HepG2 (cell line): ENCODE data around the gene PRUNE1. TPM values are rescaled to one million over a fixed set of nuclear protein-coding genes. Genes with fewer than 3 reads are reported as not detected.
A peak's percentile ranks its signal among the peaks of the same experiment; 100 is the strongest.

Experiments used
- BRD4 ChIP-seq: sonication (generic); formaldehyde crosslinking; IDR thresholded peaks from 2 replicates; pipeline ENCODE4 v1.4.0; 2020; ENCODE audit warnings: missing genetic modification reagents
- ETV5 ChIP-seq: IDR thresholded peaks from 2 replicates; pipeline ENCODE4 v1.6.1; 2018; ENCODE audit warnings: missing biosample characterization, missing genetic modification reagents, inconsistent platforms, borderline replicate concordance
- GATAD2A ChIP-seq: IDR thresholded peaks from 2 replicates; pipeline ENCODE4 v1.6.1; 2016
- HINFP ChIP-seq: sonication (generic); formaldehyde crosslinking; IDR thresholded peaks from 2 replicates; pipeline ENCODE4 v1.4.0; 2020; ENCODE audit warnings: low read depth, mild to moderate bottlenecking, missing genetic modification reagents
- MIER2 ChIP-seq: IDR thresholded peaks from 2 replicates; pipeline ENCODE4 v1.6.1; 2016; ENCODE audit warnings: missing biosample characterization, missing genetic modification reagents
- MLX ChIP-seq: IDR thresholded peaks from 2 replicates; pipeline ENCODE4 v1.6.1; 2016
- MXD4 ChIP-seq: IDR thresholded peaks from 2 replicates; pipeline ENCODE4 v1.6.1; 2016; ENCODE audit warnings: mild to moderate bottlenecking, missing biosample characterization, missing genetic modification reagents
- PPARG ChIP-seq: conservative IDR thresholded peaks from 2 replicates; pipeline ENCODE4 v1.6.1; 2016; ENCODE audit warnings: missing biosample characterization, missing genetic modification reagents
- ZNF24 ChIP-seq: fragments of 450-650 bp; IDR thresholded peaks from 2 replicates; pipeline ENCODE4 v1.6.1; 2017; ENCODE audit warnings: antibody characterized with exemption, mild to moderate bottlenecking
- ZNF282 ChIP-seq: fragments of 450-650 bp; IDR thresholded peaks from 2 replicates; pipeline ENCODE4 v1.6.1; 2018; ENCODE audit not compliant: partially characterized antibody
- ZNF513 ChIP-seq: sonication (generic); formaldehyde crosslinking; conservative IDR thresholded peaks from 2 replicates; pipeline ENCODE4 v1.5.0; 2020; ENCODE audit warnings: missing genetic modification reagents
- ZNF564 ChIP-seq: sonication (generic); formaldehyde crosslinking; IDR thresholded peaks from 2 replicates; pipeline ENCODE4 v1.8.1; 2023; ENCODE audit warnings: mild to moderate bottlenecking, missing genetic modification reagents
- ZNF777 ChIP-seq: sonication (generic); formaldehyde crosslinking; IDR thresholded peaks from 2 replicates; pipeline ENCODE4 v1.4.0; 2020; ENCODE audit warnings: missing genetic modification reagents
- polyA plus RNA-seq, 8 experiments: library from polyadenylated mRNA; depleted of rRNA in 3 of 8; stranded (reverse) in 7 of 8; unstranded in 1 of 8; fragments of >200 nt; fragmentation: Illumina TruSeq in 4 of 8; extraction: Trizol in 4 of 8; gene quantifications; 2 replicates each; pipeline versions ENCODE4 v1.2.1 to v1.2.3, GENCODE V29; 2011 to 2016; ENCODE audit warnings: low read depth in 4 of 8, missing spikeins in 1 of 8, mixed read lengths in 1 of 8; ENCODE audit not compliant: insufficient read depth in 1 of 8
- total RNA-seq, 5 experiments: library from RNA; depleted of rRNA; stranded (reverse); fragments of >200 nt; fragmentation: Illumina TruSeq; extraction: Trizol; gene quantifications; 2 replicates each; pipeline ENCODE4 v1.2.3, GENCODE V29; 2016; ENCODE audit warnings: low read depth in 1 of 5
- TF ChIP-seq, protein P1 (sequence below): sonication (generic); formaldehyde crosslinking; IDR thresholded peaks from 2 replicates; pipeline ENCODE4 v1.9.0; 2021; ENCODE audit warnings: missing genetic modification reagents, borderline replicate concordance
- TF ChIP-seq, protein P2 (sequence below): sonication (generic); IDR thresholded peaks from 2 replicates; pipeline ENCODE4 v1.6.1; 2016; ENCODE audit warnings: low read depth, borderline replicate concordance
- TF ChIP-seq, protein P3 (sequence below): sonication (generic); formaldehyde crosslinking; IDR thresholded peaks from 2 replicates; pipeline ENCODE4 v1.4.0; 2020; ENCODE audit warnings: missing genetic modification reagents
- TF ChIP-seq, protein P4 (sequence below): sonication (generic); formaldehyde crosslinking; IDR thresholded peaks from 2 replicates; pipeline ENCODE4 v1.9.0; 2021; ENCODE audit warnings: missing genetic modification reagents, mild to moderate bottlenecking, borderline replicate concordance

The PRUNE1 gene
- total and polyA plus RNA-seq, 2 of the 13 experiments (the other 11 are each of a cell fraction or from before 2014, with no cell fraction given), result 19.0 to 31.9 TPM

DNA sequence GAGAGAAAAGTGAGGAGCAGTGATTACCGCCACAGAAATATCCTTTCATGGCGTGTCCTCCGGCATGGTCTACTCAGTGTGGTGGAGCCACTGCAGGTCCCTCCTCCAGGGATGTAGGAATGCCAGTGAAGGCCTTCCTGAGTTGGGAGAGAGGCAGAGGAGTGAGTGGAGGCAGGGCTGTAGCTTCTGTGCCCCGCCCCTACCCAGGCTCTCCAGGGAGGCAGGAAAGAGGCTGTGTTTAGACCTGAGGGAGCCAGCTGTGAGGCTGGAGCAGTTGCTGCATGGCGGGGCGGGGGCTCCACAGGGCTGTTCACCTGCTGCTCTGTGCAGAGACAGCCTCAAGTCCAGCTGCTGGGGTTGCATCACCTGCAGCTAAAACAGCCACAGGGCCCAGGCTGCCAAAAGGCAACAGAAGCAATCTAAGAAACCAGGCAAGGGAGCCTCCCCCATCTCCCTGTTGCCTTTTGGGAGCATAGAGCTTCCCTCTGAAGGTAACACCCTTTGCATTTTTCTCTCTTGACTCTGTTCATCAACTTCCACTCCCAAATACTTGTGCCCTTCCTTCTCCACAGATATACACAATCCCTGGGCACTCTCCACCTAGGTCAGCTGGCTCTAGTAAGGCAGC, 27.0 kb upstream of the PRUNE1 start (continued):
- TF ChIP-seq, protein P1, sequence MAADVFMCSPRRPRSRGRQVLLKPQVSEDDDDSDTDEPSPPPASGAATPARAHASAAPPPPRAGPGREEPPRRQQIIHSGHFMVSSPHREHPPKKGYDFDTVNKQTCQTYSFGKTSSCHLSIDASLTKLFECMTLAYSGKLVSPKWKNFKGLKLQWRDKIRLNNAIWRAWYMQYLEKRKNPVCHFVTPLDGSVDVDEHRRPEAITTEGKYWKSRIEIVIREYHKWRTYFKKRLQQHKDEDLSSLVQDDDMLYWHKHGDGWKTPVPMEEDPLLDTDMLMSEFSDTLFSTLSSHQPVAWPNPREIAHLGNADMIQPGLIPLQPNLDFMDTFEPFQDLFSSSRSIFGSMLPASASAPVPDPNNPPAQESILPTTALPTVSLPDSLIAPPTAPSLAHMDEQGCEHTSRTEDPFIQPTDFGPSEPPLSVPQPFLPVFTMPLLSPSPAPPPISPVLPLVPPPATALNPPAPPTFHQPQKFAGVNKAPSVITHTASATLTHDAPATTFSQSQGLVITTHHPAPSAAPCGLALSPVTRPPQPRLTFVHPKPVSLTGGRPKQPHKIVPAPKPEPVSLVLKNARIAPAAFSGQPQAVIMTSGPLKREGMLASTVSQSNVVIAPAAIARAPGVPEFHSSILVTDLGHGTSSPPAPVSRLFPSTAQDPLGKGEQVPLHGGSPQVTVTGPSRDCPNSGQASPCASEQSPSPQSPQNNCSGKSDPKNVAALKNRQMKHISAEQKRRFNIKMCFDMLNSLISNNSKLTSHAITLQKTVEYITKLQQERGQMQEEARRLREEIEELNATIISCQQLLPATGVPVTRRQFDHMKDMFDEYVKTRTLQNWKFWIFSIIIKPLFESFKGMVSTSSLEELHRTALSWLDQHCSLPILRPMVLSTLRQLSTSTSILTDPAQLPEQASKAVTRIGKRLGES (CRISPR knock-in tag), result no peak
- TF ChIP-seq PPARG (CRISPR knock-in tag) (no peak), ZNF24 (no peak), ZNF282 (no peak), GATAD2A (CRISPR knock-in tag) (peak; percentile 17; the same call in 1 of the 2 replicates), MIER2 (CRISPR knock-in tag) (no peak), ZNF564 (CRISPR knock-in tag) (no peak), ZNF777 (CRISPR knock-in tag) (no peak), ZNF513 (CRISPR knock-in tag) (no peak), HINFP (CRISPR knock-in tag) (peak; percentile 30; the same call in 1 of the 2 replicates), ETV5 (peak; percentile 22; the same call in 1 of the 2 replicates), BRD4 (CRISPR knock-in tag) (no peak), MXD4 (no peak; the same call in 1 of the 2 replicates), MLX (CRISPR knock-in tag) (no peak)
- TF ChIP-seq, protein P2, sequence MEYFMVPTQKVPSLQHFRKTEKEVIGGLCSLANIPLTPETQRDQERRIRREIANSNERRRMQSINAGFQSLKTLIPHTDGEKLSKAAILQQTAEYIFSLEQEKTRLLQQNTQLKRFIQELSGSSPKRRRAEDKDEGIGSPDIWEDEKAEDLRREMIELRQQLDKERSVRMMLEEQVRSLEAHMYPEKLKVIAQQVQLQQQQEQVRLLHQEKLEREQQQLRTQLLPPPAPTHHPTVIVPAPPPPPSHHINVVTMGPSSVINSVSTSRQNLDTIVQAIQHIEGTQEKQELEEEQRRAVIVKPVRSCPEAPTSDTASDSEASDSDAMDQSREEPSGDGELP, result peak; percentile 93
- TF ChIP-seq, protein P3, sequence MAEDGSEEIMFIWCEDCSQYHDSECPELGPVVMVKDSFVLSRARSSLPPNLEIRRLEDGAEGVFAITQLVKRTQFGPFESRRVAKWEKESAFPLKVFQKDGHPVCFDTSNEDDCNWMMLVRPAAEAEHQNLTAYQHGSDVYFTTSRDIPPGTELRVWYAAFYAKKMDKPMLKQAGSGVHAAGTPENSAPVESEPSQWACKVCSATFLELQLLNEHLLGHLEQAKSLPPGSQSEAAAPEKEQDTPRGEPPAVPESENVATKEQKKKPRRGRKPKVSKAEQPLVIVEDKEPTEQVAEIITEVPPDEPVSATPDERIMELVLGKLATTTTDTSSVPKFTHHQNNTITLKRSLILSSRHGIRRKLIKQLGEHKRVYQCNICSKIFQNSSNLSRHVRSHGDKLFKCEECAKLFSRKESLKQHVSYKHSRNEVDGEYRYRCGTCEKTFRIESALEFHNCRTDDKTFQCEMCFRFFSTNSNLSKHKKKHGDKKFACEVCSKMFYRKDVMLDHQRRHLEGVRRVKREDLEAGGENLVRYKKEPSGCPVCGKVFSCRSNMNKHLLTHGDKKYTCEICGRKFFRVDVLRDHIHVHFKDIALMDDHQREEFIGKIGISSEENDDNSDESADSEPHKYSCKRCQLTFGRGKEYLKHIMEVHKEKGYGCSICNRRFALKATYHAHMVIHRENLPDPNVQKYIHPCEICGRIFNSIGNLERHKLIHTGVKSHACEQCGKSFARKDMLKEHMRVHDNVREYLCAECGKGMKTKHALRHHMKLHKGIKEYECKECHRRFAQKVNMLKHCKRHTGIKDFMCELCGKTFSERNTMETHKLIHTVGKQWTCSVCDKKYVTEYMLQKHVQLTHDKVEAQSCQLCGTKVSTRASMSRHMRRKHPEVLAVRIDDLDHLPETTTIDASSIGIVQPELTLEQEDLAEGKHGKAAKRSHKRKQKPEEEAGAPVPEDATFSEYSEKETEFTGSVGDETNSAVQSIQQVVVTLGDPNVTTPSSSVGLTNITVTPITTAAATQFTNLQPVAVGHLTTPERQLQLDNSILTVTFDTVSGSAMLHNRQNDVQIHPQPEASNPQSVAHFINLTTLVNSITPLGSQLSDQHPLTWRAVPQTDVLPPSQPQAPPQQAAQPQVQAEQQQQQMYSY, result no peak
- TF ChIP-seq, protein P4, sequence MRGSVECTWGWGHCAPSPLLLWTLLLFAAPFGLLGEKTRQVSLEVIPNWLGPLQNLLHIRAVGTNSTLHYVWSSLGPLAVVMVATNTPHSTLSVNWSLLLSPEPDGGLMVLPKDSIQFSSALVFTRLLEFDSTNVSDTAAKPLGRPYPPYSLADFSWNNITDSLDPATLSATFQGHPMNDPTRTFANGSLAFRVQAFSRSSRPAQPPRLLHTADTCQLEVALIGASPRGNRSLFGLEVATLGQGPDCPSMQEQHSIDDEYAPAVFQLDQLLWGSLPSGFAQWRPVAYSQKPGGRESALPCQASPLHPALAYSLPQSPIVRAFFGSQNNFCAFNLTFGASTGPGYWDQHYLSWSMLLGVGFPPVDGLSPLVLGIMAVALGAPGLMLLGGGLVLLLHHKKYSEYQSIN, result no peak
